ENCODE measurements around the gene SKIC8.

DNA sequence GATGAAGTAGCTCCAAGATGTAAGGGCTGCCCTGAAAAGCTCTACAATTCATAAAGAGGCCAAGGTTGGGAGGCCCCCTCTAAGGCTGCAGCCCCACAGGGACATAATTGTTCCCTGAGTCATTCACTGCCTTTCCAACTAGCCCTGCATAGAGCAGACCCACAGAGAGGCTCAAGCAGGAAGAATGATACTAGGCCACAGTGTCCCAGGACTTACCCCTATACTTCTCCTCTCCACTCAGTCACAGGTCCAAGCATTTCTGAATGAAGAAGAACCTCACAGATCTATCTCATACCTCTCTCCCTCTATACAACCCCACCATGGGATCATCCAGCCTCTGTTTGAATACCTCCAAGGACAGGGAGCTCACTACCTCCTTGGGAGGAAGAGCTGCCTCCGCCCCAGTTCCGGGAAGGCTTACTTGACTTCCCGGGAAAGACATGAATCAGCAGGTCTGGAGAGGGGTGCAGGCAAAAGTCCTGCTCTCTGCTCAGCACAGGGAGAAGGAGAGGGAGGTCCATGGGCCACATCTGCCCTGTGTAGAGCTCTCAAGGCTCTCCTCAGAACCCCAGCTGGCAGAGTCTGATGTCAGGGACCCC lies 6.9 kb upstream of the SKIC8 start:
- TF ChIP-seq, protein P1, sequence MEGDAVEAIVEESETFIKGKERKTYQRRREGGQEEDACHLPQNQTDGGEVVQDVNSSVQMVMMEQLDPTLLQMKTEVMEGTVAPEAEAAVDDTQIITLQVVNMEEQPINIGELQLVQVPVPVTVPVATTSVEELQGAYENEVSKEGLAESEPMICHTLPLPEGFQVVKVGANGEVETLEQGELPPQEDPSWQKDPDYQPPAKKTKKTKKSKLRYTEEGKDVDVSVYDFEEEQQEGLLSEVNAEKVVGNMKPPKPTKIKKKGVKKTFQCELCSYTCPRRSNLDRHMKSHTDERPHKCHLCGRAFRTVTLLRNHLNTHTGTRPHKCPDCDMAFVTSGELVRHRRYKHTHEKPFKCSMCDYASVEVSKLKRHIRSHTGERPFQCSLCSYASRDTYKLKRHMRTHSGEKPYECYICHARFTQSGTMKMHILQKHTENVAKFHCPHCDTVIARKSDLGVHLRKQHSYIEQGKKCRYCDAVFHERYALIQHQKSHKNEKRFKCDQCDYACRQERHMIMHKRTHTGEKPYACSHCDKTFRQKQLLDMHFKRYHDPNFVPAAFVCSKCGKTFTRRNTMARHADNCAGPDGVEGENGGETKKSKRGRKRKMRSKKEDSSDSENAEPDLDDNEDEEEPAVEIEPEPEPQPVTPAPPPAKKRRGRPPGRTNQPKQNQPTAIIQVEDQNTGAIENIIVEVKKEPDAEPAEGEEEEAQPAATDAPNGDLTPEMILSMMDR (IDR thresholded peaks at IDR 0.05) = no peak
- TF ChIP-seq POLR2AphosphoS5 (IDR thresholded peaks at IDR 0.05) (no peak), POLR2A (IDR thresholded peaks at IDR 0.05) (no peak)

Measured in stomach (tissue), 4 donors.